Astrocyte of the hippocampus (primary cell): ENCODE measurements around the gene IGSF1.
"Not testable (repeated sequence)": the region's sequence is repeated elsewhere in the genome, so short reads cannot be mapped to it uniquely, and the experiment has no call there.

ENCODE experiments used
- DNase-seq: peaks from one replicate; pipeline ENCODE4 v3.0.0; 2011; ENCODE audit warnings: low read depth, low spot score

IGSF1 gene

DNA sequence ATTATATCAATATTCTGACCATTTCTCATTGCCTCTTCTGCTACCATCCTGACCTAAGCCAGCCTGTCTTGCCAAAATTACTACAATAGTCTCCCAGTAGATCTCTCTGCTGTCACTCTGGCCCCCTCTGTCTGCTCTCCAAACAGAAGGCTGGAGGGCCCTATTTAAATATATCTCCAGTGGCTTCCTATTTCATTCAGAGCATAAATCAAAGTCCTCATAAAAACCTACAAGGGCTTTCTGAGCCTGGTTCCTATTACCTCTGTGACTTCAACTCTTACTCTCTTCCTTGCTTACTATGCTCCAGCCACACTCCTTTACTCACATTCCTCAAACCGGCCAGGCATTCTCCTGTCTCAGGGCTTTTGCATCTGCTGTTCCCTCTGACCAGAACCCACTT lies 19.0 kb downstream of the IGSF1 start:
- DNase-seq: no peak

DNA sequence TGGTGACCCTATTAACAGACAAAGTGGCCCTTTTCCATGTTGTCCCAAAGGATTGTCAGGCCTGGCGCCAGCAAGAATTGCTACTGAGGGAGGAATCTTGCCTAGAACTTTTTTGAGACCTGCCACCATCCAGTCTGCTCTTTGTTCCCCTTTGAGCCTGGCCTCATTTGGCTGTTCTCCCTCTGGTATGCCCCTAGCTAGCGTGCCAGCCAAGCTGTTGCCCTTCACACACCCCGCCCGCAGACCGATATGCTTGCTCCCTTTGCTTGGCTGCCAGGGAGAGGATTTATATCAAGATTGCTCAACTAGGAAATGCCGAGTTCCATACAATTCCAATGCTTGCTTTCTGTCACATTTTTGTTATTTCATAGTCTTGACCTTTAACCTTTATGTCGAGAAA lies 24.4 kb downstream of the IGSF1 start:
- DNase-seq: no peak

DNA sequence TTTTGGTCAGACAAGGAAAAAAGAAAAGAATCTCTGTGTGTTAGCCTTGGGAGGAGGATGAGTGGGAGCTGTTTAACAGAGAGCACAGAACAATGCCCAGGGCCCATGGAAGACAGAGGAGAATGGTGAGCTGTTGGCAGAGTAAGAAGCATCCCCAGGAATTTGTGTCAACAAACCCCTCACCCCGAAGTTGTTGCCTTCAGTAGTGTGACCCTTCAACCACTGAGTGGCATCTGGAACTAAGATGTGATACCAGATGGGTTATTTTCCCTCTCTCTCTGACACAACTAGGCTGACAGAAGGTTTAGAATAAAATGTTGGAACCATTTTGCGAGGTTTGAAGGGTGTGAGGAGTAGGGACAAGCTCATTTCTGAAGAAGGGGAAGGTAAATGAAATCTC lies 25.1 kb downstream of the IGSF1 start:
- no peak for DNase-seq

DNA sequence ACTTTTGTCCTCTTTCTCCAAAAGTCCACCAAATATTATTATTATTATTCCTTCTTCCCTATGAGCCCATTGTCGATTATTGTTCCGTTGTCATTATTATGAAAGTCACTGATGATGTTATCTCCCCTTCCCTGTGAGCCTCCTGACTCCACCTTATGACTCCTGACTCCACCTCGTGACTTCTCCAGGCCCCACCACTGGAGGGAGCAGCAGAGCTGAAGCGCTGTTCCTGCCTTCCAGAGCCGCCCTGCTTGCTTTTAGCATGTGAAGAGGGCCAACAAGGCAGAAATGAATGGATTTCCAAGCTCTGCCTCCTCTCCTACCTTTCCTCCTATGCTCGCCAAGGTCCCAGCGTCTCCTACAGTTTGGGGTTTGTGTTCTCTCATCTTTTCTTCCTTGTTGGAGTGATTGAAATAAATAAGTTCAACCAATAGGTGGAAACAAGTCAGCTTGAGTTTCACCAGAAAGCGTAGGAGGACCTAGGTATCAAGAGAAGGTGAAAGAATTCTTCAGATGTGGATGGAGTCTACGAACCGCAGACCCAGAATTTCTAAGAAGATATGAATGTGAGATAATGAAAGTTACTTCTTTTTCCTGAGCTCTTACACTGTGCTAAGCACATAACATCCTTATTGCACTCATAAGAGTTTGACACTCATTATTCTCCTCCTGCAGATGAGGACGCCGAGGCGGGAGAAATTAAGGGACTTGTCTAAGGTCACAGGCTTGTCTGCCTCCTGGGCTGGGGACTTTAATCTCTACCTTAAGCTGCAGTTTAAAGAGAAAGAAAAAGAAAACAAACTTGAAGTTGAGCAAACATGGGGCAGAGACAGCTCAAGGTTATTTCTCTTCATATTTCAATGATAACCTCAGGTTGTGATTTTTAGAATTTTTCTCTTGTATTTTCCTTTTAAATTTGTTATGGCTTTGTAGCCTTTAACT lies 26.1 kb downstream of the IGSF1 start:
- DNase-seq: no peak

DNA sequence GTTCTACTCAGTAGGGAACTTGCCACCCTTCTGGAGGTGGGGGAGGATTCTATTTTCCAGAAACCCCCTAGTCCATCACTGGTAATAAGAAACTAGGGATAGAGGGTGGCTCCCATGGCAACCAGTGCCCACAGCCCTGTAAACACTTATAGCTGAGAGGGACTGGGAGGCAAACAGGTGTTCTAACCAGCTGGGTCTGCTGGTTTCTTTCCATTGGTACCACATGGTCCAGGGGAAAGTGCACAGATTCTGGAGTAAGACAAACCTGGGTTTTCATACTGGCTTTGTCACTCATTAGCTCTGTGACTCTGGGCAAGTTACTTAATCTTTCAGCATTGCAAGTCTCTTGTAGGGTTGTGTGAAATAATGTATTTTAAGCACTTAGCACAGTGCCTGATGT lies 26.9 kb downstream of the IGSF1 start:
- DNase-seq: no peak

DNA sequence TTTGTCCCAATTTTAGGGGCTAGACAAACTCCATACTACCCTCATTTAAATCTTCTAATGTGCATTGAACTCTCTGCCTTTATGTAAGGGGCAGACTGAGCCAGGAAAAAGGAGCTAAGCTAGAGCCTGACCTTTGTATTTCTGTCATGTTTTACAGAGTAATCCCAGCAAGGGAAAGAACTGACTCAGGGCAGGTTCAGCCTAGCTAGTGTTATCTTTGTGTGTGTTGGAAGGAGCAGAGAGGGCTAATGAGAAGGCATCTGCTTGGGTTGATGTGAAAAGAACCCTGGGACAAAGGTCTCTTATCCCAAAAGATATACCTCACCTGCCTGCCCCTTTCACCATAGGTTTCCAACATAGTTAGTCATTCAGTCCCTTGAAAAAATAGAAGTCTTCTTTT lies 31.7 kb downstream of the IGSF1 start:
- DNase-seq: no peak

DNA sequence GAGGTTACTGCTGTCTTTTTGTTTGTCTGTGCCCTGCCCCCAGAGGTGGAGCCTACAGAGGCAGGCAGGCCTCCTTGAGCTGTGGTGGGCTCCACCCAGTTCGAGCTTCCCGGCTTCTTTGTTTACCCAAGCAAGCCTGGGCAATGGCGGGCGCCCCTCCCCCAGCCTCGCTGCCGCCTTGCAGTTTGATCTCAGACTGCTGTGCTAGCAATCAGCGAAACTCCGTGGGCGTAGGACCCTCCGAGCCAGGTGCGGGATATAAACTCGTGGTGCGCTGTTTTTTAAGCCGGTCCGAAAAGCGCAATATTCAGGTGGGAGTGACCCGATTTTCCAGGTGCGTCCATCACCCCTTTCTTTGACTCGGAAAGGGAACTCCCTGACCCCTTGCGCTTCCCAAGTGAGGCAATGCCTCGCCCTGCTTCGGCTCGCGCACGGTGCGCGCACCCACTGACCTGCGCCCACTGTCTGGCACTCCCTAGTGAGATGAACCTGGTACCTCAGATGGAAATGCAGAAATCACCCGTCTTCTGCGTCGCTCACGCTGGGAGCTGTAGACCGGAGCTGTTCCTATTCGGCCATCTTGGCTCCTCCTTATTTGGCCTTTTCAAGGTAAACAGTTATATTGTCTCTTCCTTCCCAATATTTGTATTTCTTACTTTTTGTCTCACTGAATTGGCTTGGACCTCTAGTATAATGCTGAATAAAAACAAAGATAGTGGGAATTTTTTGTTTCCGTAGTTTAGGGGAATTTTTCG lies 37.9 kb downstream of the IGSF1 start:
- DNase-seq: not testable (repeated sequence)

DNA sequence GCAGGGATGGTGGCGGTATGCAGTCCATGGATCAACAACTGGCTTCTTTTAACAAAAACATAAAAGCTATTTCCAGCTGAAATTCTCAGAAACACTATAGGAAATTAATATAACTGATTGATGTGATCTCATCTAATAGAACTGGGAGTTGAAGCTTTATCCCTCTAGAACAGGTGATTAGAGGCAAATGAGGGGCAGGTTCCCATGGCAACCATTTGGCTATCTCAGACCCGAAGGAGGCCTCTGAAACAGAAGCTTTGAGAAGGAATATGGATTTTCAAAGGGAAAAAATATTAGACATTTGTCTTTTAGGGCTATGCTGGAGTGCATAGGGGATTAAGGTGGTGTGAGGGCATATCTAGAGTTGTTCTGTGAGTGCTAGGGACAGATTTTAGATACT lies 50.0 kb downstream of the IGSF1 start:
- DNase-seq: no peak

DNA sequence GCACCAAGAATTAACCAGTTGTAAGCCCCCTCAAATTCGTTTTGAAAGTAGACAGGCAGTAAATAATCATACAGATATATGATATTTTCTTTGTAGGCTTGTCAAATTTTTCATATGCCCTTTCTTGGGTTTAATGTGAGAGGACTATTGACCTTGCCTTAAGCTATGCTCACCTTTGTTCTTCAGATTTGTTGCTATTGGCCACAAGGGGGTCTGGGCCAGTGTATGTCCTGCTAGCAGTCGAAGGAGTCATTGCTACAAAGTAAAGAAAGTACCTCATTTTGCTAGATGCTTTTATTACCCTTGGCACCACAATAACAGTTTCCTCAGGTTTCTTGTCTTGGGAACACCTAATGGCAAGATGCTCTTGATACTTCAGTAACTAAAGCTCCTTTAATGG lies 51.7 kb downstream of the IGSF1 start:
- DNase-seq: no peak

DNA sequence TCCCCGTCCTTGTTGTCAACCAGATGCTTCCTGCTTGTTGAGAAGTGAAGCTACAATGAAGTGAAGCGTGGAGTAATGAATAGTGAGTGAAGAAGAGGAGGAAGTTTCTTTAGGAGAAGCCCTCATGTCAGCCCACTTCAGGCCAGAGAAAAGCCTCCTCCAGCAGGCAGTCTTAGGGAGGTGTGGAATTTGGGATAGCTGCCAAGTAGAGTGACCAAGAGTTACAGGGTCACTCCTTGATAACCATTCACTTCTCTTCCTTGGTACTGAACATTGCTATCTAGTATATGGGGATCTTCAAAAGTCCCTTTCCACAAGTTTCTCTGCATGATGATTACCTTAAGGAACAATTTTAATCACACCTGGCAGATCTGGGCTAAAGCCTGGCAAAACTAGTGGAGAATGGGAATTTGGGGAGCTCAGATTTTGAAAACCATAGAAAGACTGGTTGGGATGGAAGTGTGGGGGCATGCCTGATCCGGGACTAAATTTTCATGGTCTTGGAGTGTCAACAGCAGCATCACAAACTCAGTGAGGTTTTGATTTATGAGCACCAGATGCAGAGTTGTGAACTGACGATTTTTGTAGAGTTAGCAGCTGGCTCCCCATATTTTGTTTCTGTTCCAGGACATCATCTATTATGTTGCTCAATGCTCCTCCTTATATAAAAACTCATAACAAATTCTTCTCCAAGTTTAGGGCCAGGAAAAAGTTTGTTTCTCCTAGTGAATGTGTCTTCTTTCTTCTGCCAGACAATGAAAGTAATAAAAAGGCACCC lies 53.1 kb downstream of the IGSF1 start:
- no peak for DNase-seq

DNA sequence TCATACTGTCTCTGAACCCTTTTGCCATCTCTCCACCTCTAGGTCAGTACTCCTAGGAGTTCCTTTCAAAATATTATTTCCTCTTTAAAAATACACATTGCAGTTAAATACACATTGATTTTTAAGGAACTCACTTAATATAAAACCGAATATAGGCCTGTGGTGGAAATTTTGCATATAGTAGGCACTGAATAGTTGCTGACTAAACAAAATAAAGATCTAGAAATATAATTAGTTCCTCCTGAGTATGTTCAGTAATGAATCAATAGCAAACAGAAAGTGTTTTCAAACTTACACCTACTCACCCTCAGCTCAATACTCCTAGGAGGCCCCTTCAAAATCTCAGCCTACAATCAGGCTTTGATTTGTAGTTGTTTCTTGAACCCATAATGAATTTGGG lies 61.5 kb downstream of the IGSF1 start:
- DNase-seq: no peak

DNA sequence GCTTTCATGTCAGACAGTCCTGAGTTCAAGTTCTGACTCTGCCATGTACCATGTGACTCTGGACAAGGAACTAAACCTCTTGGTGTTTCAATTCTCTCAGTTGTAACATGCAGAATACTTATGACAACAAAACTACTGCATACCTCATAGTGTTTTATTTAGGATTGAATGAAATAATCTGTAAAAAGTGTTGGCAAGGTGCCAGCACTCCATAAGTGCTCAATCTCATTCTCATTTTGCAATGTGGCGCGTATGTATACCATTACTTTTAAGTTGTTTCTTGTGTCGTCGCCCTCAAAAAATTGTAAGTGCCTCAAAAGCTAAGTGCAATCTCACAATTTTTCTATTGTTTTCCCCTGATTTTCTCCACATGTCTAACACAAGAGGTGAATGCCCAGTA lies 62.5 kb downstream of the IGSF1 start:
- DNase-seq: no peak

DNA sequence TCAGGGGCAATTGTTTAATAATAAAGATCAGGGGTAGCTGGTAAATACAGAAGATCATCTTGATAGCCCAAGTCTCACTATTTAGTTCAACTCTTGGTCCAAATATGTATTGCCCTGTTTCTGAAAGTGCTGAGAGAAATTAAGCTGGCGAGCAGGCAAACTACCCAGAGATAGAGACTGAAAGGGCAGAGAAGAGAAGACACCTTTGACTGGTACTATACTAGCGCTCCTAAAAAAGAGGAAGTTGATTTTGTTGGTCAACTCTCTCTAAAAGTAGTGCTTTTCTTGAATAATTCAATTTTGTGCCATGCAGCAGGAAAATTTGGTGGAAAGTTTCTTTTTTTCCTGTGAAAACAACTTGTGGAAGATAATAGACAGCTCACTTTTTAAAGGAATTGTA lies 64.0 kb downstream of the IGSF1 start:
- no peak for DNase-seq
